Measurements from ENCODE around the gene PLA1A.
A peak's percentile ranks its signal among the peaks of the same experiment; 100 is the strongest.
"Not testable (repeated sequence)": the region's sequence is repeated elsewhere in the genome, so short reads cannot be mapped to it uniquely, and the experiment has no call there.

PLA1A gene, protein sequence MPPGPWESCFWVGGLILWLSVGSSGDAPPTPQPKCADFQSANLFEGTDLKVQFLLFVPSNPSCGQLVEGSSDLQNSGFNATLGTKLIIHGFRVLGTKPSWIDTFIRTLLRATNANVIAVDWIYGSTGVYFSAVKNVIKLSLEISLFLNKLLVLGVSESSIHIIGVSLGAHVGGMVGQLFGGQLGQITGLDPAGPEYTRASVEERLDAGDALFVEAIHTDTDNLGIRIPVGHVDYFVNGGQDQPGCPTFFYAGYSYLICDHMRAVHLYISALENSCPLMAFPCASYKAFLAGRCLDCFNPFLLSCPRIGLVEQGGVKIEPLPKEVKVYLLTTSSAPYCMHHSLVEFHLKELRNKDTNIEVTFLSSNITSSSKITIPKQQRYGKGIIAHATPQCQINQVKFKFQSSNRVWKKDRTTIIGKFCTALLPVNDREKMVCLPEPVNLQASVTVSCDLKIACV

DNA sequence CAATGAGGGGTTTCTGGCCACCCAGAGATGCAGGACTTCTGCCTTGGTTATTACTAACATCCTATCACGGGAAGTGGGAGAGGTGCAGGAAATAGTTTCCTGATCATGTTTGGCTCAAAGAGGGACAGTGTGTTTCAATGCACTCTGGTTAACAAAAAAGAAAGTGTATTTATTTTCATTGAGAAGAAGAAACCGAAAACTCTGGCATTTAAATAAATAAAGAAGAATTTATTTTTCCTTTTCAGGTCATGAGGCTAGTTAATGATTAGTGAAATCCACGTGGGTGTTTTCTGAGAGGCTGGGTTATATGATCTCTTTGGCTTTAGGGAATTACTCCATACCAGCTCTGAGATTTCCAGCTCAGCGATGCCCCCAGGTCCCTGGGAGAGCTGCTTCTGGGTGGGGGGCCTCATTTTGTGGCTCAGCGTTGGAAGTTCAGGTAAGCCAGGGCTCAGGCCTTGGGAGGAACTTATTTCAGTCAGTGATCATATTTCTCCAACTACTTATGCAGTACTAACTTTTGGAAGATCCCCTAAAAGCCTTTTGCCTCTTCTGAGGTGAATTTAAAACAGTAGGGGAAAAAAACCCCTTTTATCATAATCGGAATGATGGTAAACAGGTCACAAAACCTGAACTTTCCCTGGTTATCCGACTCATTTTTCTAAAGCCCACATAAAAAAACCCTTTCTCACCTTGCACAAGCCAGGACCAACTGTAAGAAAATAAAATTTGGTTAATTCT, at the start of gene PLA1A:
TSS of gene PLA1A (plus strand) at position 338 of the 741 bp plus-strand sequence. CDS start at position 367, 29 bp downstream.
- no peak for DNase-seq

DNA sequence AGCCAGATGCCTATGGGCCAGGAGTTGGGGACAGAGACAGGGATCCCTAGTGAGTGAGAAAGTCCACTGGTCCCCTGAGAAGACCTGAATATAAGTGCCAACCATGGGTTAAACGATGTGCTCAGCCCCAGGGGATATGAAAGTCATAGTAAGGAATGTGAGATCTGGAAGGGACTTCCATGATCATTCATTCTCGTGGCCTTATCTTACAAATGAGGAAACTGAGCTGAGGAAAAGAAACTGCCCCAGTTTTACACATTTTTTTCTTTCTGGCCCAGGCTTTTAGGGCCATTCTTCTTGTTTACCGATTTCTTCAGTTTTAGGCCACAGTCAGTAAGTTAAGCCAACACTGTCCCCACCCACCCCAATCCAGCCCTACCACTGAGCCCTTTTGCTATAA, 49.3 kb upstream of the PLA1A start:
- DNase-seq = no peak

DNA sequence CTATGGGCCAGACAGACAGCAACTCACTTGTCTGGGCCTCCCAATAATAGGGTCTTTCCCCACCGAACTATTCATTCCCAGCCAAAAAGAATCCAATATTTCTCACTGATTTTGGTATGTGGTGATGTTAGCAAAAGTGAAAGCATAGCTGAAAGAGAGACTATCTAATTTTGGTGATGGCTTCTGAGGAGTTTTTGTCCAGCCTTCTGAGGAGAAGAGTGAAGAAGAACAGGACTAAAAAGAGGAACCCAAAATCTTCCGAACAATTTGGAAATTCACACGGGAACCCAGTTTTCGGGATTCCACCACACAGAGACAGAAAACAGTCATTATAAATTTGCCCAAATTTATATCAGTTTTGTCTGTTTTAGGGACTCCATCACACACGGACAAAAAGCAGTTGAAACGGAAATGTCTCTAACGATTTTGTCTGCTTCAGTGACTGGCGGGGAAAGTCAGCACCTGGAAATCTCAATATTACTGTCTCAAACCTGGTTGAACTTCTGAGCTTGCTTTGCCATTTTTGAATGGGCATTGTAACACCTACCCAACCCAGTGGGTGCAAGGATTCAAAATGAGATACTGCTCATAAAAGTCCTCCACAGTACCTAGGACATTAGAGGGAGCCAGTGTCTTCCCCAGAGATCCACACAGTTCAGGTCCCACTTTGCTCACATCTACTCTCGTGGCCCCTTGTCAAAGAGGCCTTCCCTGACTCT, 47.3 kb upstream of the PLA1A start:
- DNase-seq = no peak

DNA sequence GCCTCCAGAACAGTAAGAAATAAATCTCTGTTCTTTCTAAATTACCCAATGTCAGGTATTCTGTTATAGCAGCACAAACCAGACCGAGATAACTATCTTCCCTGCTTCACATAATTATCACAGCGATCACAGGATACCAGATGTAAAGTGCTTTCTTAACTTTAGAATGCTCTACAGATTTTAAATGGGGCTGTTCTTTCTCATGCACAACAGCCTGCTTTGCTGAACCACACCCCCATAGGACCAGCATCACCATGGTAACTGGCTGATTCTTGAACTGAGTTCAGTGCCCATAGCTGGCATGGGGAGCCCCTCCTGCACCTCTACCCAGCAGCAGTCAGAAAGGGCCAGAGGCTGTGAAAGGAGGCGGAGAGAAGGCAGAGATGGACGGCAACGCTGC, 46.1 kb upstream of the PLA1A start:
- no peak for DNase-seq

DNA sequence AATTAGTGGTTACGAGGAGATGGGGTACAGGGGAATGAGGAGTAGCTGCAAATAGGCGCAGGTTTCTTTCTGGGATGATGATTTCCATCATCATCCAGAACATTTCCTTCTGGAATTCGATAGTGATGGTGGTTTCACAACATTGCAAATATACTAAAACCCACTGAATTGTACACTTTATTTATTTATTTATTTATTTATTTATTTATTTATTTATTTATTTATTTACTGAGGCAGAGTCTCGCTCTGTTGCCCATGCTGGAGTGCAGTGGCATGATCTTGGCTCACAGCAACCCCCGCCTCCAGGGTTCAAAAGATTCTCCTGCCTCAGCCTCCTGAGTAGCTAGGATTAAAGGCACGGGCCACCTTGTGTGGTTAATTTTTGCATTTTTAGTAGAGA, 44.8 kb upstream of the PLA1A start:
- DNase-seq = not testable (repeated sequence)

DNA sequence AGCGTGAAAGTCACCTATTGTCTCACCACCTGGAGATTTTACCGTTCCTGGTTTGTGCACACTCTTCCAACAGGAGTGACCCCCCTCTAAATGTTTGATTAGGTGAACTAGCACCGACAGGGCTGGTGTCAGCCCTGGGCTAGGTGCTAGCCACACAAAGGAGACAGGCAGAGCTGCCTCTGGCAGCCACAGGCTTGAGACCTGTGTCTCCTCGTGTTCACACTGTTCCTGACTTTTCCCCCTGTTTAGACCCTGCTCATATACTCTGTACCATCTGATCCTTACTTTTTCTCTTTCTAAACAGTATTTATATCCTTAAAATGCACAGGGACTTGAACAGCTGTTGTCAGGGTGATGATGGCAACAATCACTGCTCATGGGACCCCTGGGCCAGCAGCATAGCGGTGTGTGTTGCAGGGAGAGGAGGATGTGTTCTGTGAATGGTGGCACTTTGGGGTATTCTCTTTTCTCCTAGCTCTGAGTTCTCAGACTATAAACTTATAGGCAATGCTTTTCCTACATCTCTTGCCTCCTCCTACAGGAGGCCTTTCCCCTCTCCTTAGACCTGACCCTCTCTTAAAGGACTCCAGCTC, 43.8 kb upstream of the PLA1A start:
- DNase-seq = no peak

DNA sequence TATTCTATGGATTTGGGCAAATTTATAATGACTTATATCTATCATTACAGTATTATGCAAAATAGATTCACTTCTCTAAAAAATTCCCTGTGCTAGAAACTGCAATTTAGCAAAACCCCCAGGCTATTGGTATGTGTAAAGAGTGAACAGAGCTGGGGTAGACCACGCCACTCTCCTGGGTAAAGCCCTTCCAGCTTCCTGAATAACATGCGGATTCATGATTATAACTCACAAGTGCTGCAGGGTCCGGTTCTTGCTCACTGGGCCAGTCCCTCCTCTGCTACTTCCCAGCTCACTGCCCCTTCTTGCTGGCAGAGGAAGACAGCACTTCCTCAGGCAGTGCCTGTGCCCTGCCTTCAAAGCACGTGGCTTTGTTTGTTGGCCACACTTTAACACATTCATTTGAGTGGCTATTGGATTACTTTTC, 42.4 kb upstream of the PLA1A start:
- no peak for DNase-seq

DNA sequence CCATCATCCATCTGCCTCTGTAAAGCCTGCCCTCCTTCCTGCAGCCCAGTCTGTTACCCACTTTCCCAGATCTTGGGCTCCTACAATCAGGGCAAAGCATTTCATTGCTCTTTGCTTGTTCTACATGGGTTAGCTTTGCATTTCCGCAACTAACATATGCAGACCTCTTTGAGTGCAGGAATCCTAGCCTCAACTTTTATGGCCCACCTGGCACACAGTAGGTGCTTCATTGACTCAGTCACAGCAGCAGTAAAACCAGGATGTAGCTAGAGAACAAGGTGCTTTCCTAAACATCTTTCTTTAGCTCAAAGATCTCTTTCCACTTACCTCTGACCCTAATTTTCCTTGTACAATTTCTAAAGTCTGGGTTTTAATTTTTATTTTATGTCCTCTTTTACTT, 41.8 kb upstream of the PLA1A start:
- DNase-seq = no peak

DNA sequence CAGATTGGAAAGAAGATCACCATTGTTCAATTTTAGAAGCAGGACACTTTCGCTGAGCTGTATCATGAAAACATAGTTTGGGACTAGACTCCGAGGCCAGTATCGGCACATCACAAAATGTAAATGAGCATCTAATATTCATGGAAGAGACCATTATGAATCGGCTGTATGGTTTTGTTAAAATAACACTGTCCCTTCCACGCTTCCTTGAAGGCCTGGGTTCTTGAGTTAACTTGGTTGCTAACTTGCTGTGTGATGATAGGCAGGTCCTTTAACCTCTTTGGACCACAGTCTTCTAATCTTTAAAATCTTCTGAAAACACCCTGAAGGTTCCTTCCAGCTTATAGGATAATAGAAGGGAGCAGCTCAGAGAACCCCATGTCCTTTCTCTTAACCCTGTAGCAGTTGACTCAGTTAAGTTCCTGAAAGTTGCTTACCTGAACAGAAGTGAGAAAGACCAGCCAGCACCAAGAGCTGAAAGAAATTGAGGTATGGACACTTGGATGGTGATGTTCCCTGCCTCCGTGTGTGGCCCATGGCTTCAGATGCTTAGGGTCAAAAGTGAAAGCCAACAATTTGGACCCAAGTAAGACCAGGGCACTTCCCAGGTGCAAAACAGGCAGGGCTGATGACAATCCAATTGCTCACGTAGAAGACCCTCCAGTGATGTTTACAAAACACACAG, 40.4 kb upstream of the PLA1A start:
- DNase-seq = no peak

DNA sequence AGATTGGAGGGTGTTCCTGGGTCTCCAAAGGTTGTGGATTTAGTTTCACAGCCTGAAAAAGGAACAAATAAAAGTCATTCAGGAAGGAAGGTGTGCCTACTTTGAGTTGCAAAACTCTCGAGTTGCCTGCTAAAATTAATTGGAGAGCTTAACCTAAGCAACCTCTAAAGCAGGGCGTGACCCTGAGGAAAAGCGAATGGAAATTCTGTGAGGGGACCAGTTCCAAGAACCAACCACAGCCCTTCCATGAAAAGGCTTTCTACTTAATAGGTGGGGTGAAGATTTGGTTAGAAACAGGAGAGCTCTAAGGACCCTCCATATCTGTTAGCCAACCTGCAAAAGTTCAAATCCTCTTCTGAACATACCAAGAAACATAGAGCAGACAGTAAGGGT, 39.8 kb upstream of the PLA1A start:
- no peak for DNase-seq

DNA sequence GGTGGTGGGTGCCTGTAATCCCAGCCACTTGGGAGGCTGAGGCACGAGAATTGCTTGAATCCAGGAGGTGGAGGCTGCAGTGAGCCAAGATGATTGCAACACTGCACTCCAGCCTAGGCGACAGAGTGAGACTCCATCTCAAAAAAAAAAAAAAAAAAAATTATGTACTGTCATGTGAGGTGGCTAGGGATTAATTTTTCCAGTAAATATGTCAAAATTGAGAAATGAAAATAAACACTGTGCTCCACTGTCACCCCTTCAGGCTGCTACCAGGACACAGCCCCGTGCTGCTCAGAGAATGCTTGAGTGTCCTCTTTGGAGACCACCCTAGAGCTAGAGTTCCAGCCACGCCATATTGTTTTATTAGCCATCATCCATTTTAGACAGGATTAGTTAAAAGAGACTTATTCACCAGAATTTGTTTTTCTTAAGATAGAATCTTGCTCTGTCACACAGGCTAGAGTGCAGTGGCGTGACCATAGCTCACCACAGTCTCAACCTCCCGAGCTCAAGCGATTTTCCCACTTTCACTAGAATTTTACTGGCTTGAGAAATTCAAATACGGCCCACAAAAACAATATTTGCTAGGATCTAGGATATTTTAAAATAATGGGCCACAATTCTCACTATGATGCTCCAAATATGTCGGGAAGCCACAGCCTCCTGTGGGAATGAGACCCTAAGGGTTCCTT, 38.9 kb upstream of the PLA1A start:
- no peak for DNase-seq

DNA sequence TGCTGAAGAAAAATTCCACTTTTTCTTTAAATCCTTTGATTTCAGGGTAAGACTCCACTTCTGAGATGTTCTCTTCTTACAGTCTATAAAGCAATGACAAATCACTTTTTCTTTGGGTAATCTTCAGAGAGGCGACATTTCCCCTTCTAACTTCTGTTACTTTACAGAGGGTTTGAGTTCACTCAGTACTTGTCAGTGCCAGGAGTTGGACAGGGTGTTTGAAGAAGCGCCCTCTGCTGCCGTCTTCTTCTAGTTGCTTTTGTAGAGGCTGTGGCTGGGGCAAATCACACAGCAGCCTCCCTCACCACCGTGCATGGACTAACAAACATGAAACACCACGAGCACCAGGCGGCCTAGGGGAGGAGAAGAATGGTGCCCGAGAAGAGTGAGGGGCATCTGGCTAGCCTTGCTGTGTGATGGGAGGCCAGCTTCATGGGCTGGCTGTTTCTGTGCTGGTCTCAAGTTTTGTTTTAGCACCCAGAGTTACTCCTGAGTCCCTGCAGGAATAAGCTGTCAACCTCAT, 38.2 kb upstream of the PLA1A start, which contains the start of gene CD80:
TSS of gene CD80 (minus strand) at position 174 of the 523 bp plus-strand sequence. CDS start 1,886 bp downstream, outside the sequence.
- peak in 1 of 2 experiments; percentile 36 for DNase-seq

DNA sequence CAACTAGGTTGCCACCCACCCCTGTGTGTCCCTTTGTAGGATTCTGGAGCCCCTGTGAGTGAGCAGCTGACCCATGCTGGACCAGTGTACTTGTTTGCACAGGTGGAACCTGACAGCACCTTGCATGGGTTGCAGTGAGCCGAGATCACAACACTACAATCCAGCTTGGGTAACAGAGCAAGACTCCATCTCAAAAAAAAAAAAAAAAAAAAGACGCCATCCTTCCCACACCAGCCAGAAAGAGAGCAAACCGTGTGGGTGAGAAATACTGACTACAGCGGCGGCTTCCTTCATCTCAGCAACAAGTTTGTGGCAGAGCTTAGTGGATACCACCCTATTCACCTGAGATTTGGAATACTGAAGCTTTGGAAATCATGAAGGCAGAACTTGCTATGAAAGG, 37.5 kb upstream of the PLA1A start:
- no peak for DNase-seq

DNA sequence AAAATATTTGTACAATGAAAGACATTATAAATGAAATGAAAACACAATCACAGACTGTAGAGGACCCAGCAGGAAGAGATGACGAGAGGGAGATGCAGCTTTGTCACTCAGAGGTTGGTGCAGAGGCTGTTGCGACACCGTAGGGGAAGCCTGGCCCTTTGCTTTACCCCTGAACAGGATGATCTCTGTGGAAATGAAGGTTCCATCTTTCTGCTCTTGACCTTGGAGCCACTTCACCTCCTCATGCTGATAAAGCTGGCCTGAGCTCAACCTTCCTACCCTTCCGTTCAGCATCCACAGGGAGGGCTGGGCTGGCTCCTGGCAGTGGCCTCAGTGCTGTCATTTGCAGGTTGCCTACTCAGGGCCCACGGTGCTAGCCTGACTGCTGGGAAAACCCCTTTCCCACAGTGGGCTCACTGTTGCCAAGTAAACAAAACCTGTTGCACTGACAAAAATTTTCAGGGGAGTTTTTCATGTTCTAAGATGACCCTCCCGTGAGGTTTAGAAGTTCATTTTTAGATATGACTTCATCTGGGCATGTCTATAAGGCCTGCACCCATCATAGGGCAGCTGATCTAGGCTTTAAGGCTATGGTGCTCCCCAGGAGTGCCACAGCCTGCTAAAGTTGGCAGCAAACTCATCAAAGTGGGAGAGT, 35.3 kb upstream of the PLA1A start:
- no peak for DNase-seq

DNA sequence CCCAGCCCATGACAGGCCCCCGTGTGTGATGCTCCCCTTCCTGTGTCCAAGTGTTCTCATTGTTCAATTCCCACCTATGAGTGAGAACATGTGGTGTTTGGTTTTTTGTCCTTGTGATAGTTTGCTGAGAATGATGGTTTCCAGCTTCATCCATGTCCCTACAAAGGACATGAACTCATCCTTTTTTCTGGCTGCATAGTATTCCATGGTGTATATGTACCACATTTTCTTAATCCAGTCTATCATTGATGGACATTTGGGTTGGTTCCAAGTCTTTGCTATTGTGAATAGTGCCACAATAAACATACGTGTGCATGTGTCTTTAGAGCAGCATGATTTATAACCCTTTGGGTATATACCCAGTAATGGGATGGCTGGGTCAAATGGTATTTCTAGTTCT, 34.4 kb upstream of the PLA1A start:
- DNase-seq = not testable (repeated sequence)

DNA sequence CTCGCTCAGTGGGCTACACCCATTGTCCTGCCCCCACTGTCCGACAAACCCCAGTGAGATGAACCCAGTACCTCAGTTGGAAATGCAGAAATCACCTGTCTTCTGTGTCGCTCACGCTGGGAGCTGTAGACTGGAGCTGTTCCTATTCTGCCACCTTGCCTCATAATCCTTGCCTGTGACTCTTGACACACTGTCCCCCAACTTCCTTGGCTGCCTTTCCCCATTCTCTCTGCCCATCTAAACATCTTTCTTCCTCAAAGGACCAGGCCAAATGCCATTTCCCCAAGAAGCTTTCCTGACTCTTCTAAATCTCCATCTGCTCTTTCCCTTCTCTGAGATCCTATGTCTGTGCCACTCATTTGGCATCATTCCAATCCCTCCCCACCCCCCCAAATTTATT, 28.5 kb upstream of the PLA1A start:
- no peak for DNase-seq

DNA sequence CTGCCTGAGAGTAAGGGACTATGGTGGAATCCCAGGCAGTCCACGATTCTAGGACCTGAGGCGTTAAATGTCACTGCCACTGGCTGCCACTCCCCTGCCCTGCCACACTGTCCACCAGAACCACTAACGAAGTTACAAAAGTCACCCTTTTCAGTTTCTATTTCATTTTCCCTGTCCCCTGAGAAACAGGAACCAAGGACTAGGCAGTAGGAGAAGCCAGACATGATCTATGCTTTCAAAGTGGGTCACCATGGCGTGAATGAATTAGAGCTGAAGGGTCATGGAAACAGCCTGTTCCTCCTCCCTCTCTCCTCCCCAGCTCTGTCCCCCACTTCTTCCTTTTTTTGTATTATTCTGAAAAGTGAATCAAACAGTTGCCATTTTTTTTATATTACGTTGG, 27.5 kb upstream of the PLA1A start:
- no peak for DNase-seq

DNA sequence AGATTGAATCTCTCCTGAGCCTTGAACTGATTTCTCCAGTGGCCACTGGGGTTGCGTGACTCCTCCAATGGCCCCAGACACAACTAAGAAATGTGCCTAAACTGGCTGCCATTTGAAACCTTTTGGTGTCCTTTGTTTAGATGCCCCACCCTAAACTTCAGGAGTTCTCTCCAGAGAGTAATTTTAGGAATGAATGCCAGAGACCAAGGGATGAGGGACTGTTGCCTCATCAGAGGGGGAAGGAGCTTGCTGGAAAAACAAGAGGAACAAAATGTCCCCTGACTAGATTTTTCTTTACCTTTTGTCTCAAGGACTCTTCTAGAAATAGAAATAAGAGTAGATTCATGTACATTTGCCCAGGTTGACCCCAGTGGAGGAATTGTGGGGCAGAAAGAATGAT, 26.5 kb upstream of the PLA1A start:
- DNase-seq = no peak

DNA sequence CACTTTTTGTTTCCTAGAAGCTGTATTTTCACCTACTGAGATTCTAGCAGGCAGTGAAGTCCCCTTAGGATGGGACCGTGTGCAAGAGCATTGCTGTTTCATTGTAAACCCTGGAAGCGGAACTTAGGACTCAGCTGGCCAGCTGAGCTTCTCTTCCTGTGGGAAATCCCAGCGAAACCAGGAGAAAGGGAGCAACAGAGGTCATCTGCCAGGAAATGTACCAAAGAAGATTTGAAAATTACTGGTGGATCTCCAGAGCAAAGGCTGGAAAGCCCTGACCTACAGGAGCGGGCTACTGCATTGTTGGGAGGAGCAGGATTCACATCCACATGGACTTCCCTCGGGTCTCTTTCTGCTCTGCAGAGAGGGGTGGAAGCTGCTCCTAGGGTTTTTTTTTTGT, 26.0 kb upstream of the PLA1A start:
- DNase-seq = no peak

DNA sequence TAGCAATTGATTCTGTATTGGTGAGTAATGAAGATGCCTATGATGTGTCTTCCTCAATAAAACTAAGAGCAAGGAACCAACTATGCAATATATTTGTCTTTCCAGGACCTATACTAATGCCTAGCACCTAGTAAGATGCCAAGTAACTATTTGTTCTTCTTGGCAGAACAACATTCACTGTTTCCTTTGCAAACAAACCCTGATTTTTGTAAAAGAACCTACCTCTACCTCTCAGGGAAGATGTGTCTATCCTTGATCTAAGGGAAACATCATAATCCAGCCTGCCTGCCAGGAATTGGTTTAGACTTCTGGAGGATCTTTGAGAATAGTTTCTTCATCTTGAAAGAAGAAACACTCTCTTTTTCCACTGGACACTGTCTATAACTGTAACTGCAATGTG, 22.2 kb upstream of the PLA1A start:
- DNase-seq = no peak

Data from NCI-H524 (cell line).